GM21381 (cell line): ENCODE measurements around the gene ZNF316.

Experiments used
- ATAC-seq: cut with Tn5 transposase; IDR thresholded peaks from one replicate; pipeline ENCODE4 v1.9.1; 2021; ENCODE audit warnings: mild to moderate bottlenecking, moderate library complexity; ENCODE audit not compliant: unreplicated experiment

Gene ZNF316

DNA sequence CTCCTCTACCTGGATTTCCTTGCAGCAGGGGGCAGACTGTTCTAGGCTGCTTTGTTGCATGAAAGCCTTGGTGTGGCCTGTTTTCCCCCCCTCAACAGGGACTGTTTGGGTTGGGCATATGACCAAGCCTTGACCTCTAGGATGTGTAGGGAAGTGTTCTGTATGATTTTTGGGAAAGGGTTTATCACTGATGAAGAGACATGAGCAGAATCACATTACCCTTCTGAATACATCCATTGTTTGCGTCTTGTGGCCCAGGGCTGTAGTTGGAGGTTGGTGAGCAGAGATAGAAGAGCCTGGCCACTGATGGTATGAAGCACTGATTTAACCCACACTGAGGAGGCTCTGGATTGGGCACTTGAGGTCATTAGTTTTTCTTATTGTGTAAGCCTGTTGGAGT, 43.0 kb downstream of the ZNF316 start:
- ATAC-seq: no peak

DNA sequence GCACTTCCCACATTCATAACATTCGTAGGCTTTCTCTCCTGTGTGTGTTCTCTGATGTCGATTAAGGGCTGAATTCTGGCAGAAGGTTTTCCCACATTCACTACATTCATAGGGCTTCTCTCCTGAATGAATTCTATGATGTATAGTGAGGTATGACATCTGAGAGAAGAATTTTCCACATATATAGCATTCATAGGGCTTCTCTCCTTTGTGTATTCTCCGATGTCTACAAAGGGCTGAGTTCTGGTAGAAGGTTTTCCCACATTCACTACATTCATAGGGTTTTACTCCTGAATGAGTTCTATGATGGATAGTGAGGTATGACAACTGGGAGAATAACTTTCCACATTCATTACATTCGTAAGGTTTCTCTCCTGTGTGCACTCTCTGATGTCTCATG, 54.0 kb downstream of the ZNF316 start:
- ATAC-seq: no peak

DNA sequence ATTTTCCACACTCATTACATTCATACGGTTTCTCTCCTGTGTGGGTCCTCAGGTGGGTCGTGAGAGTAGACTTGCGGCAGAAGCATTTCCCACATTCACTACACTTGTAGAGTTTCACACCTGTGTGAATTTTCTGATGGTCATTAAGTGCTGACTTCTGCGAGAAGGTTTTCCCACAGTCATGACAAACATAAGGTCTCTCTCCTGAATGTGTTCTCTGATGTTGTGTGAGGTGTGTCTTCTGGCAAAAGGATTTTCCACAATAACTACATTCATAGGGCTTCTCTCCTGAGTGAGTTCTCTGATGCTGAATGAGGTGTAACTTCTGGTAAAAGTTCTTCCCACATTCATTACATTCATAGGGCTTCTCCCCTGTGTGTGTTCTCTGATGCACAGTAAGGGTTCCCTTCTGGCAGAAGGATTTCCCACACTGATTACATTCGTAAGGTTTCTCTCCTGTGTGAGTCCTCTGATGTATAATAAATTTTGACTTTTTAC, 54.5 kb downstream of the ZNF316 start:
- no peak for ATAC-seq

DNA sequence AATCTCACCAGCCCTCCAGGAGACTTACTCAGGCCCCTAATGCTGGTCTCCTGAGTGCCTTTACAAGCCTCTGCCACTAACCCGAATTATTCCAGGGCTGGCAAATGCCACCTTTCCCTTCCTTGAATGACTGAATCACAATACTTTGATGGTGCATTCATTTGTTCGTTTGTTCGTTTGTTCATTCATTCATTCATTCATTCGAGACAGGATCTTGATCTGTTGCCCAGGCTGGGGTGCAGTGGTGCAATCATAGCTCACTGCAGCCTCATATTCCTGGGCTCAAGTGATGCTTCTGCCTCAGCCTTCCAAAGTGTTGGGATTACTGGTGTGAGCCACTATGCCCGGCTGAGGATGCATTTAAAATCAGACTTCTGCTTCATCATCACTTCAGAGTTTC, 63.7 kb downstream of the ZNF316 start:
- ATAC-seq: no peak

DNA sequence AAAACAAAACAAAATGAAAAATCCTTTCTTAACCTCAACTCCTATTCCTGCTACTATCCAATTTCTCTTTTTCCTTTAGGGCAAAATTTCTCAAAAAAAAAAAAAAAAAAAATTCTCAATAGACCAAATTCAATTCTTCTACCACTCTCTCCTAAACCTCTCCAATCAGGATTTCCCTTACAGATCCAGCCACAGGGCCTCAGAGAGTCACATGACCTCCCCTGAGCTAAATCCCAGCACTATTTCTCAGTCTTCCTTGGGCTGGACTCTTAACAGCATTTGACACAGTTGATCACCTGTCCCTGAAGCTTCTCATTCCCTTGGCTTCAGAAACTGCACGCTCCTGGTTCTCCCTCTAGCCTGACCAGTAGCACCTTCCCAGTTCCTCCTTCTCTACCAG, 64.7 kb downstream of the ZNF316 start:
- ATAC-seq: no peak
